ENCODE data around the gene TTC12.

DNA sequence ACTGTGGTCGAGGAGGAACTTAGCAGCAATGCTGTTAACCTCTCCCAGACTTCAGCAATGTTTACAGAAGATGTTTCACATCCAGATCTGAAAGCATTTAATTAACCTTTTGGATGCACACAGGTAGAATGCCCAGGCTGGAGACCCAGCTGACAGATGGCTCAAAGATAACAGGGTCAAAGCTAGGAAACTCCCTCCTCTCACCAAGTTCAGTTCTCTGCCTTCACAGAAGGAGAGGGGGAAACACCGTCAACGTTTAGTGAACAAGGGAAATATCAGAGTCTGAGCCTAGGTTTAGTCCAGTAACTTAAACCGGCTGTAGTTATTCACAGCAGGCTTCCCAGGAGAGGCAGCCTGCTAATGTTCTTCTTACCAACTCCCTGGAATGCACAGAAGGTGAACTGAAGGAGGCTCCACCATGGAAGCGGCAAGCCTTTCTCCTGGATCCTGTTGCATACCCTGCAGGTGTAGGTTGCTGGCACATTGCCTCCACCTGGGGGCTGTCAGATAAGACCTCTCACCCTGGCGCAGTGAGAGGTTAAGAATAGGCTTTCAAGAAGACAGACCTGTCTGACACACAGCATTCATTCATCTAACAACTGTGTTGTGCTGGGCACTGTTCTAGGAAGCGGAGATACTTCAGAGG is 49.7 kb downstream of the TTC12 start:
- TF ChIP-seq TCF7L2 (IDR thresholded peaks at IDR 0.05; ENCODE audit: low read depth, low read length) (no peak), CTCF (IDR thresholded peaks at IDR 0.05) (no peak), SIN3A (IDR thresholded peaks at IDR 0.05; ENCODE audit: borderline replicate concordance, insufficient read depth, low read depth, low read length) (no peak)
